GM20431 (cell line): ENCODE data around the gene F12.

ENCODE experiments used
- in situ Hi-C: fragments of 300-500 bp; cut with MseI, MboI; formaldehyde crosslinking; loops from one replicate; pipeline ENCODE4 v1.15.0; 2020; ENCODE audit warnings: low sequenced_read_pairs; ENCODE audit not compliant: unreplicated experiment

F12 gene

DNA sequence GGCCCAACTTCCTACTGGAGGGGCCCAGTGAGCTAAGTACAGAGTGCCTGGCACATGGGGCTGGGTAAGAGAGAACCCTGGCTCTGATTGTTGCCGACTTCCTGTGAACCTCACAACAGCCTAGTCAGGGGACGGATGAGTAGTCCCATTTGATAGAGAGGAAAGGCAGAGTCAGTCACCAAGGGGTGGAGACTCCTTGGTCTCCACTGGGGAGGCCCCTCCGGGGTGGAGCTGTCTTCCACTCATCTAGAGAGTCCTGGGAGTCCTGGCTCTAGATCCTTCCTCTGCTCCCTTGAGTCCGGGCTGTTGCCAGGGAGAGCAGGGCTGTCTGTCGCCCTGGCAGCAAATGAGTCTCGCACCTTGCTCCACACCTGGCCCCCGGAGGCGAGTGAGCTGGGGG, 25.1 kb upstream of the F12 start:
- in situ Hi-C loops: no loop called here

DNA sequence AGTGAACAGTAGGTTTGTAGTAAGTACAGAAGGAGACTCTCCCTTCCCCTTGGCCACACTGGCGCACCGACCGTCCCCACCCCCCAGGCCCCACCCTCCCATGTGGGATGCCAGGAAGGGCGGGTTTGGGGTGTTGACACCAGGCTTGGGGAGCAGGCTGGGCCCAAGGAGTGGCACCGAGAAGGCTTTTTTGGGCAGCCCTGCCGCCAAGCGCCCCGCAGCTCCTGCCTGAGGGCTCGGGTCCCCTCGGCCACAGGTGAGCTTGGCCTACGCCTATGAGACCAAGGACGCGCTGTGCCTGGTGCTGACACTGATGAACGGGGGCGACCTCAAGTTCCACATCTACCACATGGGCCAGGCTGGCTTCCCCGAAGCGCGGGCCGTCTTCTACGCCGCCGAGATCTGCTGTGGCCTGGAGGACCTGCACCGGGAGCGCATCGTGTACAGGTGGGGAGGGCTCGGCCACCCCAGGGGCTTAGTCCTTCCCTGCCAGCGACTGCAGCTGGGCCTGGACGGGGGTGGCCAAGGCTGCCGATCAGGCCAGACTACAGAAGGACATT, 24.4 kb upstream of the F12 start:
- in situ Hi-C loops: no loop called here

GRCh38 chr5:177432839-177433657, 23.7 kb upstream of the F12 start:
- in situ Hi-C loops: no loop called here

GRCh38 chr5:177432143-177432838, 22.9 kb upstream of the F12 start:
- in situ Hi-C loops: no loop called here

- in situ Hi-C loops: no loop called here
These were observed 22.2 kb upstream of the F12 start for GRCh38 chr5:177431317-177432142.

GRCh38 chr5:177430972-177431316, 21.6 kb upstream of the F12 start:
- in situ Hi-C loops: no loop called here

DNA sequence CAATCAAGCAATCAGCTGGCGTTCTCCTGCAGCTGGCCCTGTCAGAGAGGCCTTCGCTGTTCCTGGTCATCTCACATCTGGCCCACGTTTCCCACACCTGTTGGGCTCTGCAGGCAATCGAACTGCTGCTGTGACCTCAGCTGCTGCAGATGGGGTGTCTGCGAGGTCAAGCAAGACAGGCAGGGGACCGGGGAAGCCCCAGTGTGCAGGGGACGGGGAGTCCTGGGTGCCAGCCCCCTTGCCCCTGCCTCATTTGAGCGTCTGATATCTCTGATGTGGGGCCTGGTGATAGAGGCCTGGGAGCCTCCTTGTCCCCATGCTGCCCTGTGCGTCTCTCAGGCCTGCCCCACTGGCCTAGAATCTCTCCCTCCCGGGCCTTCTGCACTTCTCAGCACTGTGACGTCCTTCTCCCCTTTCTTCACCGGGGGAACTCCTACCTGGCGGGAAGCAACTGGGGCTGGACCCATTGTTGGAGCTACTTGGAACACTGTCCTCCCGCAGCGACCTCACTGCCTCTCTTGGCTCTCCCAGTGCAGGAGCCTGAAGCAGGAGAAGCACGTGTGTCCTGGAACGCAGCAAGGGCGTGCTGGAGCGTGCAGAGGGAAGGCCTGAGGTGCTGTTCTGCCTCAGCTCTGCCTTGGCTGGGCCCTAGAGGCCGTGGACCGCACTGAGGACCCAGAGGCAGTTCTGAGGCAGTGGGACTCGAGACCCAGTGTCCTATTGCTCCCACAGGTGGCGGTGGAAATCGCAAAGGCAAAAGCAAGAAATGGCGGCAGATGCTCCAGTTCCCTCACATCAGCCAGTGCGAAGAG, 21.0 kb upstream of the F12 start:
- in situ Hi-C loops: no loop called here

DNA sequence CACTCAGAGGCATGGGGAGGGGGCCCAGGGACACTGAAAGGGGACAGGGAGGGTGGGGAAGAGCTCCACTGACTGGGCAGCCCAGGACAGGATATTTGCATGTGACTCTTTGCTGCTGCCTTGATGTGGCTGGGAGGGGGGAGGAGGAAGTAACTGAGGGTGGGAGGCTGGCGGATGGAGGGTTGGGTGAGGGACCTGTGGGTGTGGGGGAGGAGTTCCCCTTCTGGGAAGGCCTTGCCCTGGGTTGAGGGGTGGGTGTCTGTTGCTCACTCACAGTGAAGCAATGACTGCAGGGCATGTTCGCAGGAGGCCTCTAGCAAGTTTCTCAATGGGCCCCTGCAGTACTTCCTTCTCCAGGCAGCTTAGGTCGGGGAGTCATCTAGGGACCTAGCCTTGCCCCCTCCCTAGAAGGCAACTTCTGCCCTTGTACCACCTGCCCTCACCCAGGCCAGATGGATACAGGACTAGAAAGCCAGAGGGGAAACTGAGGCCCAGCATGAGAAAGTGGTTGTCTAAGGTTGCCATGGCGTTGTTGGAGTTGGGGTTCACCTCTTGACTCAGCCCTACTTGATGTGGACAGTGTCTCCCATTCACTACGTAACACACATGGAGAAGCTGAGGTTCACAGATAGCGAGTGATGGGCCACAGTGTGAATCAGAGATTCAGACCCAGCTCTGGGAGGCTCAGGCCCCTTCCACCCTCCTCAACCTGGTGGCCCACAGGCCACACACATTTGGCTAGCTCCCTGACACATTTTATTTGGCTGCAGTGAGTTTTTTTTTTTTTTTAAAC, 20.1 kb upstream of the F12 start:
- in situ Hi-C loops: no loop called here

DNA sequence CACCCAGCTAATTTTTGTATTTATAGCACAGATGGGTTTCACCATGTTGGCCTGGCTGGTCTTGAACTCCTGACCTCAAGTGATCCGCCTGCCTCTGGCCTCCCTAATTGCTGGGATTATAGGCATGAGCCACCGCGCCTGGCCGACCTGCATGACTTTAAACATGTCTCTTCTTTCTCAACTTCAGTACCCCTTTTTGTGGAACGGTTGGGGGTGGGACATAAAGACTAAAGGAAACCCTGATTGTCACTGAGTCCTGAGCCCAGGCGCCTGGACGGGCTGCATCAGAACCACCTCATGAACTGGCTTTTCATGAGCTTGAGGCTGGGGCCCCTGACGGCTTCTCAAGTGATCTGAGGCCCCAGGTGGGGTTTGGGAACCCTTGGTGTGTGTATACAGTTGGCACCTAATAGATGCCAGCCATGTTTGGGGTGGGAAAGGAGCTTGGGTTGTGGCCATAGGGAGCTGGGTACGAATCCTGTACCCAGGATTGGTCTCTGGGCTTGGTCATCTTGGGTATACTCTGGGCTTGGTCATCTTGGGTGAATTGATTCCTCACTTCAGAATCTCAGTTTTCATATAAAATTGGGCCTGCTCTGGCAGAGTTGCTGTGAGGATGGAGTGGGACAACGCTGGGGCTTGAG, 19.3 kb upstream of the F12 start:
- in situ Hi-C loops: no loop called here

- in situ Hi-C loops: no loop called here
These were observed 18.7 kb upstream of the F12 start for GRCh38 chr5:177427919-177428573.

GRCh38 chr5:177427211-177427822, 18.0 kb upstream of the F12 start:
- in situ Hi-C loops: no loop called here

- in situ Hi-C loops: no loop called here
These were observed 17.3 kb upstream of the F12 start, which contains the start of gene GRK6 for GRCh38 chr5:177426566-177427210. TSS of gene GRK6 (plus strand) at chr5:177426676. CDS start at chr5:177426846, 170 bp downstream.

- in situ Hi-C loops: no loop called here
These were observed 16.6 kb upstream of the F12 start for GRCh38 chr5:177425801-177426565.

DNA sequence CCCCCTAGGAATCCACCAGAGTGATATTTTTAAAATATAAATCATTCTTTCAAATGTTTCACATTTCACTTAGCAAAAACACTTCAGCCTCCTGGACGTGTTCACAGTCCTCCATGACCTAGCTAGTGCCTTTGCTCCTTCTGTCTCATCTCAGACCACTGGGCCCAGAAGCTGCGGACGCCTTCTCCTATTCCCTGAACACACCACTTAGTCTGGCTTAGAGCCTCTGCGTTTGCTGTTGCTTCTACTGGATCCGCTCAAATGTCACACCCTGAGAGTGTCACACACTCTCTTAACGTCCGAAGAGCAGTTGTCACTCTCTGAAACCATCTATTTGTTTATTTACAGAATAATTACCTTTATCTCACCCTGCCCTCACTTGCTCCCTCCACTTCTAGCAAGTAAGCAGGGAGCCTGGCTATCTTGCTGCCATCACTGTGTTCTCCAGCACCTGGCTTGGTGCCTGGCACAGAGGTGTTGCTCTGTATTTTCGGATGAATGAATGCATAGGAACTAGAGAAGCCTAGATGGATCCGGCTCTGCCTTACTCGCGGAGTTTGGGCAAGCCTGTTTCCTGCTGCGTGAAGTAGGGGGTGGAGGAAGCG, 15.9 kb upstream of the F12 start:
- in situ Hi-C loops: no loop called here

DNA sequence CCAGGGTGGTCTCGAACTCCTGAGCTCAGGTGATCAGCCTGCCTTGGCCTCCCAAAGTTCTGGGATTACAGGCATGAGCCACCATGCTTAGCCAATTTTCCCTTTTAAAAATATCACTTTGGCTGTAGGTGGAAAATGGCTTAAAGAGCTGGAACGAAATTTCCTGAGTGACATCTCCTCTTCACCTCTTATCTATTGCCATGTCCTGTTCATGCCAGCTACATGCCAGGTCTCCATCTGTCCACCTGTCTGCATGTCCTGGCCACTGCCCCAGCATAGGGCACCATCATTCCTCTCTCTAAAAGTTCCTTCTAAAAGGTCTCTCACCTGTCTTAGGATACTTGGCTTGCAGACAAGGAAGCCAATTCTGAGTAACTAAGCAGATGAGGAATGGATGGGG, 14.3 kb upstream of the F12 start:
- in situ Hi-C loops: no loop called here
